Measurements from ENCODE around the gene RALGPS2. TPM values are rescaled to one million over a fixed set of nuclear protein-coding genes. Genes with fewer than 3 reads are reported as not detected.
A peak's percentile ranks its signal among the peaks of the same experiment; 100 is the strongest.

RALGPS2 gene
- polyA plus RNA-seq, 3 donors: 2.0 to 4.2 (median 2.3) TPM

- no peak overlapping the region for H3K4me3 Mint-ChIP-seq
- no peak overlapping the region for H3K4me2 ChIP-seq (replicated peaks; ENCODE audit: extremely low read depth, low read length, poor library complexity, severe bottlenecking)
- H3K27me3 Mint-ChIP-seq (ENCODE audit: low read depth in 3 of 3): peaks cover 0 to 7% (median 3%) of the 10 kb centered on the region in 3 donors
- H3K4me1 ChIP-seq (ENCODE audit: control insufficient read depth in 1 of 2, insufficient read depth in 2 of 2, low read length in 2 of 2): peaks cover 27 to 31% of the 10 kb centered on the region in 2 donors
- peaks cover 51% of the 10 kb centered on the region for H3K4me1 Mint-ChIP-seq
- H3K27ac ChIP-seq (ENCODE audit: low read depth in 1 of 2, low read length in 2 of 2): no peak overlapping the region
- H3K27me3 ChIP-seq (ENCODE audit: control insufficient read depth in 2 of 2, insufficient read depth in 2 of 2, low read length in 2 of 2): no peaks in the 10 kb centered on the region
- intact Hi-C loops (cut with micrococcal nuclease): no loop called here
- TF ChIP-seq CTCF (IDR thresholded peaks at IDR 0.05): no peak
- no peaks in the 10 kb centered on the region for H3K79me2 ChIP-seq (ENCODE audit: insufficient read depth, low read length)
- no peak for DNase-seq
- WGBS (ENCODE audit: insufficient coverage): 66% methylated on average over 5 of the region's 5 CpGs
- no peak overlapping the region for H3K27ac Mint-ChIP-seq
- peaks cover 0 to 2% (median 0%) of the 10 kb centered on the region in 7 donors for H3K9me3 Mint-ChIP-seq
- H3K9me3 ChIP-seq (replicated peaks in 1 of 2; ENCODE audit: control insufficient read depth in 1 of 2, insufficient read depth in 1 of 2, low read length in 2 of 2): no peaks in the 10 kb centered on the region
- H3K9ac ChIP-seq (ENCODE audit: insufficient read depth, low read length, poor library complexity, severe bottlenecking): no peak overlapping the region
- no peak overlapping the region for H3K4me3 ChIP-seq (replicated peaks in 1 of 3; ENCODE audit: low read depth in 2 of 3, low read length in 3 of 3)
- H2AFZ ChIP-seq (ENCODE audit: insufficient read depth, low read depth, low read length, poor library complexity, severe bottlenecking): no peak overlapping the region
- no peaks in the 10 kb centered on the region for H3K36me3 ChIP-seq (replicated peaks in 1 of 2; ENCODE audit: control insufficient read depth in 1 of 2, insufficient read depth in 2 of 2, low read length in 2 of 2)
- no peaks in the 10 kb centered on the region for H3K36me3 Mint-ChIP-seq
- no peaks in the 10 kb centered on the region for H4K20me1 ChIP-seq (ENCODE audit: insufficient read depth, low read length)
Measured at GRCh38 chr1:178937695-178938094, 212.7 kb downstream of the RALGPS2 start.

GRCh38 chr1:178938101-178938958 lies 213.3 kb downstream of the RALGPS2 start:
- H3K9me3 ChIP-seq (replicated peaks in 1 of 2; ENCODE audit: control insufficient read depth in 1 of 2, insufficient read depth in 1 of 2, low read length in 2 of 2): no peaks in the 10 kb centered on the region
- WGBS (ENCODE audit: insufficient coverage): 93% methylated on average over 6 of the region's 11 CpGs
- DNase-seq: no peak
- no peak overlapping the region for H3K4me3 Mint-ChIP-seq
- peaks cover 0 to 6% (median 2%) of the 10 kb centered on the region in 3 donors for H3K27me3 Mint-ChIP-seq (ENCODE audit: low read depth in 3 of 3)
- H3K79me2 ChIP-seq (ENCODE audit: insufficient read depth, low read length): no peaks in the 10 kb centered on the region
- H2AFZ ChIP-seq (ENCODE audit: insufficient read depth, low read depth, low read length, poor library complexity, severe bottlenecking): no peak overlapping the region
- peak overlapping the region in 1 of 7 donors; percentile 3 for H3K27ac Mint-ChIP-seq
- H3K4me2 ChIP-seq (replicated peaks; ENCODE audit: extremely low read depth, low read length, poor library complexity, severe bottlenecking): no peak overlapping the region
- H3K27me3 ChIP-seq (ENCODE audit: control insufficient read depth in 2 of 2, insufficient read depth in 2 of 2, low read length in 2 of 2): no peaks in the 10 kb centered on the region
- no peak overlapping the region for H3K9ac ChIP-seq (ENCODE audit: insufficient read depth, low read length, poor library complexity, severe bottlenecking)
- H3K36me3 ChIP-seq (replicated peaks in 1 of 2; ENCODE audit: control insufficient read depth in 1 of 2, insufficient read depth in 2 of 2, low read length in 2 of 2): no peaks in the 10 kb centered on the region
- no peak overlapping the region for H3K27ac ChIP-seq (ENCODE audit: low read depth in 1 of 2, low read length in 2 of 2)
- H3K4me1 ChIP-seq (ENCODE audit: control insufficient read depth in 1 of 2, insufficient read depth in 2 of 2, low read length in 2 of 2): peaks cover 27 to 31% of the 10 kb centered on the region in 2 donors
- H3K4me3 ChIP-seq (replicated peaks in 1 of 3; ENCODE audit: low read depth in 2 of 3, low read length in 3 of 3): no peak overlapping the region
- no peaks in the 10 kb centered on the region for H3K36me3 Mint-ChIP-seq
- peaks cover 51% of the 10 kb centered on the region for H3K4me1 Mint-ChIP-seq
- H3K9me3 Mint-ChIP-seq: peaks cover 0 to 2% (median 0%) of the 10 kb centered on the region in 7 donors
- no peaks in the 10 kb centered on the region for H4K20me1 ChIP-seq (ENCODE audit: insufficient read depth, low read length)
- no peak for TF ChIP-seq CTCF (IDR thresholded peaks at IDR 0.05)
- intact Hi-C loops (cut with micrococcal nuclease): no loop called here
